Neural progenitor cell (in vitro differentiated cells): Measurements from ENCODE around the gene AGPAT1.

ENCODE experiments used
- EZH2phosphoT487 ChIP-seq: fragments of 200-600 bp; sonication (generic); IDR thresholded peaks from 2 replicates; pipeline ENCODE4 v1.6.1; 2017; ENCODE audit warnings: antibody characterized with exemption
- TF ChIP-seq, protein P1 (sequence below): fragments of 200-600 bp; sonication (generic); IDR thresholded peaks from 2 replicates; pipeline ENCODE4 v1.5.1; 2017; ENCODE audit warnings: antibody characterized with exemption, mild to moderate bottlenecking

GRCh38 chr6:32176476-32177182 lies 745 bp upstream of the AGPAT1 start:
- TF ChIP-seq, protein P1, sequence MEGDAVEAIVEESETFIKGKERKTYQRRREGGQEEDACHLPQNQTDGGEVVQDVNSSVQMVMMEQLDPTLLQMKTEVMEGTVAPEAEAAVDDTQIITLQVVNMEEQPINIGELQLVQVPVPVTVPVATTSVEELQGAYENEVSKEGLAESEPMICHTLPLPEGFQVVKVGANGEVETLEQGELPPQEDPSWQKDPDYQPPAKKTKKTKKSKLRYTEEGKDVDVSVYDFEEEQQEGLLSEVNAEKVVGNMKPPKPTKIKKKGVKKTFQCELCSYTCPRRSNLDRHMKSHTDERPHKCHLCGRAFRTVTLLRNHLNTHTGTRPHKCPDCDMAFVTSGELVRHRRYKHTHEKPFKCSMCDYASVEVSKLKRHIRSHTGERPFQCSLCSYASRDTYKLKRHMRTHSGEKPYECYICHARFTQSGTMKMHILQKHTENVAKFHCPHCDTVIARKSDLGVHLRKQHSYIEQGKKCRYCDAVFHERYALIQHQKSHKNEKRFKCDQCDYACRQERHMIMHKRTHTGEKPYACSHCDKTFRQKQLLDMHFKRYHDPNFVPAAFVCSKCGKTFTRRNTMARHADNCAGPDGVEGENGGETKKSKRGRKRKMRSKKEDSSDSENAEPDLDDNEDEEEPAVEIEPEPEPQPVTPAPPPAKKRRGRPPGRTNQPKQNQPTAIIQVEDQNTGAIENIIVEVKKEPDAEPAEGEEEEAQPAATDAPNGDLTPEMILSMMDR = no peak
- TF ChIP-seq EZH2phosphoT487 = no peak
